Globus pallidus (tissue), 1 donor: ENCODE measurements around the gene MAST1.
A peak's percentile ranks its signal among the peaks of the same experiment; 100 is the strongest.
"Not testable (repeated sequence)": the region's sequence is repeated elsewhere in the genome, so short reads cannot be mapped to it uniquely, and the experiment has no call there.

ENCODE experiments used
- DNase-seq: peaks from one replicate; pipeline ENCODE4 v3.0.0-alpha.2; 2015; ENCODE audit warnings: low spot score

The MAST1 gene

DNA sequence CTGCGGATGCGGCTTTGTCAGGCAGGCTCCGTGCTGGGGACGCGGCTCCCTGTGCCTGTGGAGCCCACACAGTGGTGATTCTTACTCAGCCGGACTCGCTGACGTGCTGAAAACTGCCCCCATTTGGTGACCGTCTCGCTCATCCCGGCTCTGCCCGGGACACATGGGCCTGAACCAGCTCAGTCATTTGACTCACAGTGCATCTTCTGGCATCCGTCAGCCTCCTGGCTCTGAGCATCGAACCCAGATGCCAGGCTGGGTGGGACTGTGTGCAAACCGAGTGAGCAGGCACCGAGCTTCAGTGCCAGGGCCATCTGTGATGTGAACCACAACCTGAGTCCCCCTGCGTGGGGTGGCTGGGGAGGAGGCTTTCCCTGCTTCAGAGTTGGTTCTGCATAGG is 58.1 kb downstream of the MAST1 start:
- DNase-seq: no peak

DNA sequence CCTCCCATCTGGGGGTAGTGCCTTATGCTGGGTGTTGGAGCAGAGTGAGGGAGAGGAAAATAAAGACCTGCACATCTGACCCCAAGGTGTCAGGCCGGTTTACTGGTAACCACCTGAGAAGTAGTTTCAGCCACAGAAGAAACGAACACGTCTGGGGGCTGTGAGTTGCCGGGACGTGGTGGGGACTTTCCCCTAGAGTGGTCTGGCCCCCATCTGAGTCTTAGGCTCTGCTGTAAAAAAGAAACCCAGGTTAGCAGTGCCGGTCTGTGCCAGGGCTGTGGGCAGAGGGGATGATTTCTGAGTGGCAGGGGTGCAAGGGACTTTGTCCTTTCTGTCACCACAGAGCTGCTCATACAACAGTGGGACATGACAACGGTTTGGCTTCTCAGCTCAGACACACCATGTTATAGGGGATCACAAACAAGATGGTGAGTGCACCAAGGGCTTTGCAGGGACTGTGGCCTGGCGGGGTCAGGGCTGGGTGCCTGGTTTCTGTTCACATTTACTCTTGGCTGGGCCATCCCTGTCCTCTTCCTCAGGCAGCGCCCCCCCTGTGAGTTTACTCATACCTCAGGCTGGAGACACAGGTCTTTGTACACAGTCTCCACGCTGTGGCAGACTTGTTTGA is 61.7 kb downstream of the MAST1 start:
- no peak for DNase-seq

- no peak for DNase-seq
These were observed 68.9 kb downstream of the MAST1 start for GRCh38 chr19:12907166-12907565.

GRCh38 chr19:12912571-12912970 is 74.3 kb downstream of the MAST1 start:
- DNase-seq: no peak

- DNase-seq: peak; percentile 84
These were observed 74.8 kb downstream of the MAST1 start for GRCh38 chr19:12913011-12913561.

- peak; percentile 45 for DNase-seq
These were observed 75.8 kb downstream of the MAST1 start for GRCh38 chr19:12913851-12914690.

GRCh38 chr19:12915860-12916259 is 77.5 kb downstream of the MAST1 start:
- DNase-seq: not testable (repeated sequence)

GRCh38 chr19:12918253-12918652 is 79.9 kb downstream of the MAST1 start:
- no peak for DNase-seq

DNA sequence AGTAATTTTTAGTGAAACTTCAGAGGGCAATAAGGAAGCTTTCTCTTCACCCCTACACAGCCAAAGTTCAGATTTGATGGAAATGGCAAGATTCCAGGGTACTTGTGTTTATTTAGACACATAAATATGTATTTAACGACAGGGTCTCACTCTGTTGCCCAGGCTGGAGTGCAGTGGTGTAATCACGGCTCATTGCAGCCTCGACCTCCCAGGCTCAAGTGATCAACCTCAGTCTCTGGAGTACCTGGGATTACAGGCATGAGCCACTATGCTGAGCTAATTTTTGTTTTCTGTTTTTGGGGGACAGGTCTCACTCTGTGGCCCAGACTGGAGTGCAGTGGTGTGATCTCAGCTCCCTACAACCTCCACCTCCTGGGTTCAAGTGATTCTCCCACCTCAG is 82.7 kb downstream of the MAST1 start:
- DNase-seq: no peak

GRCh38 chr19:12922959-12923358 is 84.6 kb downstream of the MAST1 start:
- no peak for DNase-seq
